IMR-90 (cell line): Measurements from ENCODE around the gene IGIP. TPM values are rescaled to one million over a fixed set of nuclear protein-coding genes. Genes with fewer than 3 reads are reported as not detected.

Source experiments
- ATAC-seq: fragments of 200-7000 bp; cut with Tn5 transposase; 2 replicates; pipeline ENCODE4 v1.9.1; 2020; ENCODE audit warnings: low read depth, mild to moderate bottlenecking, moderate library complexity
- BruUV-seq: library from RNA; stranded (reverse); fragments of 400-500 nt; replicated peaks from 2 replicates; lab custom pipeline; 2021; lab: Mats Ljungman, UMichigan
- CTCF ChIA-PET: fragments of 300-600 bp; formaldehyde crosslinking; extraction: SDS; loops from one replicate; lab custom pipeline; 2021; ENCODE audit warnings: antibody characterized with exemption; lab: Yijun Ruan, JAX
- POLR2A ChIA-PET: fragments of 300-600 bp; sonication (Branson Sonifier 250); formaldehyde crosslinking; loops from one replicate; lab custom pipeline; 2022; ENCODE audit warnings: antibody characterized with exemption; ENCODE audit not compliant: unreplicated experiment; lab: Charles Lee
- DNase-seq: peaks from one replicate; pipeline ENCODE4 v3.0.0; 2013
- H2AFZ ChIP-seq: replicated peaks from 2 replicates; pipeline ENCODE3; 2013; ENCODE audit warnings: low read length, mild to moderate bottlenecking; ENCODE audit not compliant: poor library complexity
- H2AK5ac ChIP-seq: 2 replicates; pipeline ENCODE4 v1.6.1; 2013; ENCODE audit warnings: low read depth, low read length, inconsistent platforms
- H2AK9ac ChIP-seq: replicated peaks from 2 replicates; pipeline ENCODE3; 2013; ENCODE audit warnings: mild to moderate bottlenecking, low read depth, low read length, moderate library complexity; ENCODE audit not compliant: poor library complexity
- H2BK120ac ChIP-seq: 2 replicates; pipeline ENCODE4 v1.6.1; 2013; ENCODE audit warnings: low read depth, low read length, inconsistent platforms
- H2BK15ac ChIP-seq: 3 replicates; pipeline ENCODE4 v1.6.1; 2013; ENCODE audit warnings: low read depth, low read length, inconsistent platforms
- H2BK20ac ChIP-seq: 2 replicates; pipeline ENCODE4 v1.6.1; 2013; ENCODE audit warnings: low read depth, mild to moderate bottlenecking, inconsistent platforms, low read length, moderate library complexity
- H2BK5ac ChIP-seq: 2 replicates; pipeline ENCODE4 v1.6.1; 2013; ENCODE audit warnings: mild to moderate bottlenecking, low read depth, low read length, inconsistent platforms; ENCODE audit not compliant: poor library complexity, severe bottlenecking
- H3K14ac ChIP-seq: replicated peaks from 2 replicates; pipeline ENCODE4 v1.6.1; 2013; ENCODE audit warnings: low read depth, low read length, inconsistent platforms
- H3K18ac ChIP-seq: 2 replicates; pipeline ENCODE4 v1.6.1; 2013; ENCODE audit warnings: low read depth, low read length, control low read depth
- H3K23ac ChIP-seq: 2 replicates; pipeline ENCODE4 v1.6.1; 2013; ENCODE audit warnings: low read depth, low read length, inconsistent platforms
- H3K27ac ChIP-seq: 2 replicates; pipeline ENCODE4 v1.5.1; 2013; ENCODE audit warnings: mild to moderate bottlenecking, control low read depth, low read length; ENCODE audit not compliant: insufficient read depth
- H3K27me3 ChIP-seq: 2 replicates; pipeline ENCODE4 v1.6.1; 2013; ENCODE audit warnings: low read length; ENCODE audit not compliant: control insufficient read depth, insufficient read depth
- H3K36me3 ChIP-seq: 2 replicates; pipeline ENCODE4 v1.6.1; 2013; ENCODE audit warnings: low read length, mixed read lengths; ENCODE audit not compliant: control insufficient read depth, insufficient read depth
- H3K4ac ChIP-seq: 2 replicates; pipeline ENCODE4 v1.6.1; 2013; ENCODE audit warnings: low read depth, low read length, inconsistent platforms
- H3K4me1 ChIP-seq: 2 replicates; pipeline ENCODE4 v1.6.1; 2013; ENCODE audit warnings: low read length, mixed read lengths; ENCODE audit not compliant: control insufficient read depth, insufficient read depth
- H3K4me2 ChIP-seq: 2 replicates; pipeline ENCODE4 v1.6.1; 2013; ENCODE audit warnings: low read depth, mild to moderate bottlenecking, control low read depth, low read length, moderate library complexity
- H3K4me3 ChIP-seq: 2 replicates; pipeline ENCODE4 v1.5.1; 2013; ENCODE audit warnings: low read depth, mild to moderate bottlenecking, control low read depth, low read length, moderate library complexity; ENCODE audit not compliant: insufficient read depth
- H3K56ac ChIP-seq: 2 replicates; pipeline ENCODE4 v1.6.1; 2013; ENCODE audit warnings: low read length, inconsistent platforms; ENCODE audit not compliant: insufficient read depth; ENCODE audit errors: extremely low read depth
- H3K79me1 ChIP-seq, 2 experiments: 2 replicates each; pipeline ENCODE4 v1.6.1; 2013; ENCODE audit warnings: low read length in 2 of 2, inconsistent platforms in 1 of 2, low read depth in 1 of 2
- H3K9ac ChIP-seq: 2 replicates; pipeline ENCODE4 v1.6.1; 2013; ENCODE audit warnings: low read depth, low read length, control low read depth
- H3K9me1 ChIP-seq: 2 replicates; pipeline ENCODE4 v1.6.1; 2013; ENCODE audit warnings: low read length, inconsistent platforms; ENCODE audit not compliant: insufficient read depth
- H3K9me3 ChIP-seq: 2 replicates; pipeline ENCODE4 v1.6.1; 2013; ENCODE audit warnings: low read length; ENCODE audit not compliant: control insufficient read depth, insufficient read depth
- H4K20me1 ChIP-seq: 2 replicates; pipeline ENCODE4 v1.6.1; 2013; ENCODE audit warnings: low read length, inconsistent platforms; ENCODE audit not compliant: insufficient read depth
- H4K5ac ChIP-seq: 2 replicates; pipeline ENCODE4 v1.6.1; 2013; ENCODE audit warnings: mild to moderate bottlenecking, low read depth, low read length, control low read depth
- H4K8ac ChIP-seq, 2 experiments: 2 replicates each; pipeline ENCODE4 v1.6.1; 2013; ENCODE audit warnings: low read depth in 2 of 2, low read length in 2 of 2, control low read depth in 1 of 2, inconsistent platforms in 1 of 2
- H4K91ac ChIP-seq: 2 replicates; pipeline ENCODE4 v1.6.1; 2013; ENCODE audit warnings: low read depth, low read length, inconsistent platforms; ENCODE audit not compliant: insufficient read depth
- BHLHE40 ChIP-seq: fragments of 150-350 bp; IDR thresholded peaks from 2 replicates; pipeline ENCODE4 v1.6.1; 2016; ENCODE audit warnings: mild to moderate bottlenecking, low read depth, low read length
- CEBPB ChIP-seq: IDR thresholded peaks from 2 replicates; pipeline ENCODE4 v1.6.1; 2012; ENCODE audit warnings: low read depth, low read length, improper control_type of control experiment
- MAFK ChIP-seq: IDR thresholded peaks from 2 replicates; pipeline ENCODE4 v1.6.1; 2012; ENCODE audit warnings: low read depth, low read length, improper control_type of control experiment
- NFE2L2 ChIP-seq: fragments of 150-350 bp; IDR thresholded peaks from 2 replicates; pipeline ENCODE4 v1.6.1; 2016; ENCODE audit warnings: low read depth, mild to moderate bottlenecking, low read length
- WGBS, 2 experiments: methylation state at CpG; one replicate each; pipeline versions ENCODE4 v1.1.5 to v1.1.7; 2013; ENCODE audit warnings: missing lambda C conversion rate in 2 of 2; ENCODE audit not compliant: insufficient read length in 1 of 2; ENCODE audit errors: extremely low coverage in 2 of 2; 5-methylcytosine and 5-hydroxymethylcytosine counted together
- dilution Hi-C: fragments of 300-500 bp; cut with HindIII; formaldehyde crosslinking; loops from one replicate; pipeline ENCODE4 v1.14.3; 2018; ENCODE audit warnings: low sequenced_read_pairs; ENCODE audit not compliant: unreplicated experiment
- in situ Hi-C: fragments of 300-500 bp; cut with MboI; formaldehyde crosslinking; loops from 3 replicates; pipeline ENCODE4 v1.14.3; 2019; ENCODE audit warnings: low sequenced_read_pairs, inconsistent platforms, mixed read lengths
- intact Hi-C: fragments of 100-400 bp; cut with micrococcal nuclease; formaldehyde crosslinking; loops from 2 replicates; pipeline ENCODE4 v1.10.0; 2022
- polyA plus RNA-seq, 3 experiments: library from polyadenylated mRNA; depleted of rRNA; stranded (reverse); fragments of >200 nt; gene quantifications; 2 replicates each; pipeline ENCODE4 v1.2.3, GENCODE V29; 2012; ENCODE audit warnings: low replicate concordance in 1 of 3
- total RNA-seq: library from RNA; depleted of rRNA; stranded (reverse); fragments of >200 nt; gene quantifications from 2 replicates; pipeline ENCODE4 v1.2.3, GENCODE V29; 2012

IGIP gene
- total and polyA plus RNA-seq, 2 of the 4 experiments (the other 2 are of a cell fraction): 1.2 to 5.0 TPM

- H3K9ac ChIP-seq: no peak overlapping the region
Measured at GRCh38 chr5:140103154-140103553, 22.6 kb upstream of the IGIP start.

More at GRCh38 chr5:140103154-140103553, 22.6 kb upstream of the IGIP start:
- no peak overlapping the region for H3K18ac ChIP-seq
- H4K8ac ChIP-seq: no peak overlapping the region
- H2BK120ac ChIP-seq: no peak overlapping the region
- H2BK15ac ChIP-seq: no peak overlapping the region
- H3K23ac ChIP-seq: no peak overlapping the region
- no peak overlapping the region for H3K4ac ChIP-seq
- no peak overlapping the region for H2AK5ac ChIP-seq
- H2AFZ ChIP-seq: no peak overlapping the region
- dilution Hi-C loops (no loop called here), in situ Hi-C loops (loop anchor here (25.0 kb wide), 1 partner anchor 466 kb away; the partner anchor contains the start of gene CXXC5), intact Hi-C loops (no loop called here)
- H3K14ac ChIP-seq: no peak overlapping the region
- H4K91ac ChIP-seq: no peak overlapping the region
- no peak overlapping the region for H3K27ac ChIP-seq
- H4K20me1 ChIP-seq: 0 out of 2 replicates have a peak, but pooled peaks cover 1% of the 10 kb centered on the region
- H3K4me3 ChIP-seq: no peak overlapping the region
- no CpG with 5 or more reads among the region's 1 CpG for WGBS, 2 experiments
- DNase-seq (no peak), ATAC-seq (no peak)
- CTCF ChIA-PET: no interaction called here
- no peak overlapping the region for H3K4me2 ChIP-seq
- H3K9me3 ChIP-seq: no peaks in the 10 kb centered on the region
- no peaks in the 10 kb centered on the region for H3K36me3 ChIP-seq
- H3K9me1 ChIP-seq: no peaks in the 10 kb centered on the region
- H4K5ac ChIP-seq: no peak overlapping the region
- no peak overlapping the region for H3K56ac ChIP-seq
- peaks cover 0 to 7% of the 10 kb centered on the region in 2 experiments; a peak in 2 of 4 replicates for H3K79me1 ChIP-seq
- no peak overlapping the region for H2BK5ac ChIP-seq
- peaks cover 4% of the 10 kb centered on the region for H3K4me1 ChIP-seq
- no peak for TF ChIP-seq NFE2L2
- no peak for TF ChIP-seq MAFK
- no peak for TF ChIP-seq CEBPB
- TF ChIP-seq BHLHE40: no peak
- BruUV-seq: no TSS peak
- H2BK20ac ChIP-seq: no peak overlapping the region
- POLR2A ChIA-PET: no interaction called here
- no peak overlapping the region for H2AK9ac ChIP-seq
- peaks cover 8% of the 10 kb centered on the region for H3K27me3 ChIP-seq
